Breast epithelium (tissue), 3 donors: ENCODE data around the gene STXBP2.

Experiments used
- POLR2A ChIP-seq: fragments of 450-650 bp; IDR thresholded peaks from one replicate; pipeline ENCODE4 v1.6.1; 2016; ENCODE audit warnings: antibody characterized with exemption, mild to moderate bottlenecking, moderate library complexity
- POLR2AphosphoS5 ChIP-seq, 3 donors: sonication (generic); formaldehyde crosslinking; IDR thresholded peaks; one replicate each; pipeline ENCODE4 v1.6.1; 2017; ENCODE audit warnings: antibody characterized with exemption in 3 of 3
- TF ChIP-seq, protein P1 (sequence below), 3 donors: fragments of 450-650 bp; IDR thresholded peaks; one replicate each; pipeline ENCODE4 v1.5.1; 2016 to 2017; ENCODE audit warnings: antibody characterized with exemption in 3 of 3, mild to moderate bottlenecking in 3 of 3, moderate library complexity in 3 of 3

GRCh38 chr19:7661744-7662538 lies 25.0 kb downstream of the STXBP2 start:
- TF ChIP-seq, protein P1, sequence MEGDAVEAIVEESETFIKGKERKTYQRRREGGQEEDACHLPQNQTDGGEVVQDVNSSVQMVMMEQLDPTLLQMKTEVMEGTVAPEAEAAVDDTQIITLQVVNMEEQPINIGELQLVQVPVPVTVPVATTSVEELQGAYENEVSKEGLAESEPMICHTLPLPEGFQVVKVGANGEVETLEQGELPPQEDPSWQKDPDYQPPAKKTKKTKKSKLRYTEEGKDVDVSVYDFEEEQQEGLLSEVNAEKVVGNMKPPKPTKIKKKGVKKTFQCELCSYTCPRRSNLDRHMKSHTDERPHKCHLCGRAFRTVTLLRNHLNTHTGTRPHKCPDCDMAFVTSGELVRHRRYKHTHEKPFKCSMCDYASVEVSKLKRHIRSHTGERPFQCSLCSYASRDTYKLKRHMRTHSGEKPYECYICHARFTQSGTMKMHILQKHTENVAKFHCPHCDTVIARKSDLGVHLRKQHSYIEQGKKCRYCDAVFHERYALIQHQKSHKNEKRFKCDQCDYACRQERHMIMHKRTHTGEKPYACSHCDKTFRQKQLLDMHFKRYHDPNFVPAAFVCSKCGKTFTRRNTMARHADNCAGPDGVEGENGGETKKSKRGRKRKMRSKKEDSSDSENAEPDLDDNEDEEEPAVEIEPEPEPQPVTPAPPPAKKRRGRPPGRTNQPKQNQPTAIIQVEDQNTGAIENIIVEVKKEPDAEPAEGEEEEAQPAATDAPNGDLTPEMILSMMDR (IDR thresholded peaks at IDR 0.05), result no peak
- TF ChIP-seq POLR2AphosphoS5 (IDR thresholded peaks at IDR 0.05) (no peak), POLR2A (no peak)
